Measurements from ENCODE around the gene SPTLC3. TPM values are rescaled to one million over a fixed set of nuclear protein-coding genes. Genes with fewer than 3 reads are reported as not detected.

SPTLC3 gene
- total and polyA plus RNA-seq, 2 experiments from 2014 or later, result 0.52 to 0.66 TPM

- no peaks in the 10 kb centered on the region for H3K79me2 ChIP-seq (replicated peaks; ENCODE audit: insufficient read depth)
- H3K4me3 Mint-ChIP-seq, result no peak overlapping the region
- H3K36me3 ChIP-seq (ENCODE audit: insufficient read depth), result no peaks in the 10 kb centered on the region
- H3K9me2 ChIP-seq (ENCODE audit: insufficient read depth), result peaks cover 7% of the 10 kb centered on the region; the same call in 1 of the 2 replicates
- no peak overlapping the region for H3K27ac ChIP-seq (ENCODE audit: low read depth)
- H3K27ac Mint-ChIP-seq, result no peak overlapping the region
- no peak for ATAC-seq
- H3K4me3 ChIP-seq, result no peak overlapping the region
- peaks cover 4% of the 10 kb centered on the region; the same call in 1 of the 3 replicates for H3K9me3 Mint-ChIP-seq
- no peaks in the 10 kb centered on the region for H3K27me3 Mint-ChIP-seq (ENCODE audit: insufficient read depth, low read depth, poor library complexity)
- no peak overlapping the region for H2AFZ ChIP-seq
- no peaks in the 10 kb centered on the region for H3F3A ChIP-seq (replicated peaks; ENCODE audit: low read depth)
- H3K27me3 ChIP-seq (ENCODE audit: insufficient read depth), result no peaks in the 10 kb centered on the region
- peaks cover 3% of the 10 kb centered on the region; the same call in 2 of the 3 replicates for H3K36me3 Mint-ChIP-seq (ENCODE audit: low read depth)
- TF ChIP-seq, protein P1, sequence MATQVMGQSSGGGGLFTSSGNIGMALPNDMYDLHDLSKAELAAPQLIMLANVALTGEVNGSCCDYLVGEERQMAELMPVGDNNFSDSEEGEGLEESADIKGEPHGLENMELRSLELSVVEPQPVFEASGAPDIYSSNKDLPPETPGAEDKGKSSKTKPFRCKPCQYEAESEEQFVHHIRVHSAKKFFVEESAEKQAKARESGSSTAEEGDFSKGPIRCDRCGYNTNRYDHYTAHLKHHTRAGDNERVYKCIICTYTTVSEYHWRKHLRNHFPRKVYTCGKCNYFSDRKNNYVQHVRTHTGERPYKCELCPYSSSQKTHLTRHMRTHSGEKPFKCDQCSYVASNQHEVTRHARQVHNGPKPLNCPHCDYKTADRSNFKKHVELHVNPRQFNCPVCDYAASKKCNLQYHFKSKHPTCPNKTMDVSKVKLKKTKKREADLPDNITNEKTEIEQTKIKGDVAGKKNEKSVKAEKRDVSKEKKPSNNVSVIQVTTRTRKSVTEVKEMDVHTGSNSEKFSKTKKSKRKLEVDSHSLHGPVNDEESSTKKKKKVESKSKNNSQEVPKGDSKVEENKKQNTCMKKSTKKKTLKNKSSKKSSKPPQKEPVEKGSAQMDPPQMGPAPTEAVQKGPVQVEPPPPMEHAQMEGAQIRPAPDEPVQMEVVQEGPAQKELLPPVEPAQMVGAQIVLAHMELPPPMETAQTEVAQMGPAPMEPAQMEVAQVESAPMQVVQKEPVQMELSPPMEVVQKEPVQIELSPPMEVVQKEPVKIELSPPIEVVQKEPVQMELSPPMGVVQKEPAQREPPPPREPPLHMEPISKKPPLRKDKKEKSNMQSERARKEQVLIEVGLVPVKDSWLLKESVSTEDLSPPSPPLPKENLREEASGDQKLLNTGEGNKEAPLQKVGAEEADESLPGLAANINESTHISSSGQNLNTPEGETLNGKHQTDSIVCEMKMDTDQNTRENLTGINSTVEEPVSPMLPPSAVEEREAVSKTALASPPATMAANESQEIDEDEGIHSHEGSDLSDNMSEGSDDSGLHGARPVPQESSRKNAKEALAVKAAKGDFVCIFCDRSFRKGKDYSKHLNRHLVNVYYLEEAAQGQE (IDR thresholded peaks at IDR 0.05; ENCODE audit: unreplicated experiment), result no peak
- no peak for TF ChIP-seq POLR2AphosphoS5 (IDR thresholded peaks at IDR 0.05; ENCODE audit: low read depth)
- TF ChIP-seq ETS1 (IDR thresholded peaks at IDR 0.05), result no peak
- TF ChIP-seq ZNF462 (CRISPR knock-in tag; IDR thresholded peaks at IDR 0.05), result no peak
- no peak for TF ChIP-seq NANOG (IDR thresholded peaks at IDR 0.05; ENCODE audit: borderline replicate concordance)
- no peak for TF ChIP-seq JUNB (IDR thresholded peaks at IDR 0.05; ENCODE audit: unreplicated experiment)
- no peak for TF ChIP-seq EZH2 (IDR thresholded peaks at IDR 0.05; ENCODE audit: low read depth, unreplicated experiment)
- no peak for TF ChIP-seq EZH2phosphoT487 (IDR thresholded peaks at IDR 0.05; ENCODE audit: unreplicated experiment)
- no peak for TF ChIP-seq CREB1 (CRISPR knock-in tag; IDR thresholded peaks at IDR 0.05; ENCODE audit: low read depth)
- no peak for TF ChIP-seq STAT1 (IDR thresholded peaks at IDR 0.05; ENCODE audit: unreplicated experiment)
- TF ChIP-seq, protein P2, sequence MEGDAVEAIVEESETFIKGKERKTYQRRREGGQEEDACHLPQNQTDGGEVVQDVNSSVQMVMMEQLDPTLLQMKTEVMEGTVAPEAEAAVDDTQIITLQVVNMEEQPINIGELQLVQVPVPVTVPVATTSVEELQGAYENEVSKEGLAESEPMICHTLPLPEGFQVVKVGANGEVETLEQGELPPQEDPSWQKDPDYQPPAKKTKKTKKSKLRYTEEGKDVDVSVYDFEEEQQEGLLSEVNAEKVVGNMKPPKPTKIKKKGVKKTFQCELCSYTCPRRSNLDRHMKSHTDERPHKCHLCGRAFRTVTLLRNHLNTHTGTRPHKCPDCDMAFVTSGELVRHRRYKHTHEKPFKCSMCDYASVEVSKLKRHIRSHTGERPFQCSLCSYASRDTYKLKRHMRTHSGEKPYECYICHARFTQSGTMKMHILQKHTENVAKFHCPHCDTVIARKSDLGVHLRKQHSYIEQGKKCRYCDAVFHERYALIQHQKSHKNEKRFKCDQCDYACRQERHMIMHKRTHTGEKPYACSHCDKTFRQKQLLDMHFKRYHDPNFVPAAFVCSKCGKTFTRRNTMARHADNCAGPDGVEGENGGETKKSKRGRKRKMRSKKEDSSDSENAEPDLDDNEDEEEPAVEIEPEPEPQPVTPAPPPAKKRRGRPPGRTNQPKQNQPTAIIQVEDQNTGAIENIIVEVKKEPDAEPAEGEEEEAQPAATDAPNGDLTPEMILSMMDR (conservative IDR thresholded peaks at IDR 0.05; ENCODE audit: low read depth in 2 of 2), result no peak
- no peak for TF ChIP-seq ZNF114 (CRISPR knock-in tag; IDR thresholded peaks at IDR 0.05)
- no peak for TF ChIP-seq ZNF331 (CRISPR knock-in tag; IDR thresholded peaks at IDR 0.05; ENCODE audit: low read depth)
- H3K4me1 Mint-ChIP-seq, result peaks cover 24% of the 10 kb centered on the region
- no peaks in the 10 kb centered on the region for H4K20me1 ChIP-seq (replicated peaks; ENCODE audit: insufficient read depth)
- DNase-seq (ENCODE audit: low spot score), result no peak
- no peak overlapping the region for H3K4me2 ChIP-seq
- H3K4me1 ChIP-seq (ENCODE audit: insufficient read depth), result peaks cover 20% of the 10 kb centered on the region
These were observed 174.2 kb downstream of the SPTLC3 start for GRCh38 chr20:13183005-13183404.
